K562 (cell line): ENCODE results near the gene APLF. TPM values are rescaled to one million over a fixed set of nuclear protein-coding genes. Genes with fewer than 3 reads are reported as not detected.
A peak's percentile ranks its signal among the peaks of the same experiment; 100 is the strongest.

Experiments used
- ATAC-seq: fragments of 200-7000 bp; cut with Tn5 transposase; 3 replicates; pipeline ENCODE4 v1.9.1; 2020; ENCODE audit warnings: moderate library complexity
- BruUV-seq: library from RNA; stranded (reverse); fragments of 400-500 nt; replicated peaks from 2 replicates; lab custom pipeline; 2021; lab: Mats Ljungman, UMichigan
- CTCF ChIA-PET: fragments of 300-600 bp; formaldehyde crosslinking; extraction: SDS; loops from one replicate; lab custom pipeline; 2021; ENCODE audit warnings: low intra/inter-chr PET ratio; lab: Yijun Ruan, JAX
- POLR2A ChIA-PET: fragments of 300-600, 350-650 bp; sonication (Branson Sonifier 250); formaldehyde crosslinking; extraction: SDS; loops from one replicate; lab custom pipeline; 2021; ENCODE audit warnings: antibody characterized with exemption, inconsistent platforms; lab: Yijun Ruan, JAX
- DNase-seq, 4 experiments: peaks; one replicate each; pipeline versions ENCODE4 v3.0.0 to v3.0.0-alpha.2; 2011 to 2018; ENCODE audit warnings: low spot score in 3 of 4, mixed read lengths in 3 of 4; ENCODE audit errors: extremely low read depth in 1 of 4
- FAIRE-seq: peaks from 2 replicates; lab custom pipeline; 2011; peaks lifted over from hg19 to GRCh38; lab: Jason Lieb, UNC
- H2AFZ ChIP-seq: 2 replicates; pipeline ENCODE4 v1.6.0; 2011; ENCODE audit warnings: low read depth, low read length, control low read depth, inconsistent platforms
- H3K27ac ChIP-seq: fragments of 200-600 bp; 3 replicates; pipeline ENCODE4 v1.8.0; 2011; ENCODE audit warnings: low read depth, mild to moderate bottlenecking, control low read depth, inconsistent platforms, low read length, moderate library complexity, mixed read lengths; ENCODE audit errors: extremely low read depth
- H3K27me3 ChIP-seq, 2 experiments: fragments of 300-600 bp in 1 of 2; 2 replicates in 1 of 2; 3 replicates in 1 of 2; pipeline versions ENCODE4 v1.6.0 to v1.8.0; 2011; ENCODE audit warnings: inconsistent platforms in 2 of 2, low read length in 2 of 2, mild to moderate bottlenecking in 1 of 2, mixed read lengths in 1 of 2, moderate library complexity in 1 of 2; ENCODE audit not compliant: control insufficient read depth in 2 of 2, insufficient read depth in 2 of 2
- H3K36me3 ChIP-seq: fragments of 300-600 bp; 3 replicates; pipeline ENCODE4 v1.8.0; 2011; ENCODE audit warnings: mild to moderate bottlenecking, low read length, inconsistent platforms; ENCODE audit not compliant: control insufficient read depth, insufficient read depth
- H3K4me1 ChIP-seq, 2 experiments: fragments of 200-600 bp in 1 of 2; replicated peaks in 1 of 2; 2 replicates in 1 of 2; 3 replicates in 1 of 2; pipeline versions ENCODE4 v1.5.1 to v1.8.0; 2011; ENCODE audit warnings: inconsistent platforms in 2 of 2, low read length in 2 of 2, mild to moderate bottlenecking in 1 of 2, mixed read lengths in 1 of 2, moderate library complexity in 1 of 2; ENCODE audit not compliant: control insufficient read depth in 2 of 2, insufficient read depth in 2 of 2
- H3K4me2 ChIP-seq: 2 replicates; pipeline ENCODE4 v1.6.1; 2011; ENCODE audit warnings: low read length, control low read depth, inconsistent platforms, mixed read lengths; ENCODE audit not compliant: insufficient read depth
- H3K4me3 ChIP-seq: fragments of 200-600 bp; sonication (generic), shearing (Covaris generic); 2 replicates; pipeline ENCODE4 v1.5.1; 2016; ENCODE audit warnings: control low read depth, inconsistent platforms
- H3K79me2 ChIP-seq: fragments of 200-600 bp; 3 replicates; pipeline ENCODE4 v1.8.0; 2011; ENCODE audit warnings: low read length, inconsistent platforms; ENCODE audit not compliant: control insufficient read depth, insufficient read depth
- H3K9ac ChIP-seq, 2 experiments: 2 replicates each; pipeline versions ENCODE4 v1.6.0 to v1.6.1; 2011; ENCODE audit warnings: low read depth in 2 of 2, low read length in 2 of 2, control low read depth in 1 of 2, inconsistent platforms in 1 of 2, mild to moderate bottlenecking in 1 of 2, mixed read lengths in 1 of 2; ENCODE audit not compliant: insufficient read depth in 1 of 2
- H3K9me1 ChIP-seq: one replicate; pipeline ENCODE4 v1.6.0; 2011; ENCODE audit warnings: inconsistent platforms, mild to moderate bottlenecking, low read length, moderate library complexity; ENCODE audit not compliant: control insufficient read depth, insufficient read depth
- H3K9me3 ChIP-seq: replicated peaks from 2 replicates; pipeline ENCODE4 v1.5.1; 2011; ENCODE audit warnings: low read depth, low read length, inconsistent platforms; ENCODE audit not compliant: control insufficient read depth, insufficient read depth
- H4K20me1 ChIP-seq: replicated peaks from 2 replicates; pipeline ENCODE4 v1.6.1; 2011; ENCODE audit warnings: low read length, inconsistent platforms, mixed read lengths; ENCODE audit not compliant: control insufficient read depth, insufficient read depth
- ATF2 ChIP-seq: sonication (generic); formaldehyde crosslinking; IDR thresholded peaks from 2 replicates; pipeline ENCODE4 v1.8.1; 2022; ENCODE audit warnings: missing genetic modification reagents
- ZNF197 ChIP-seq: fragments of 200-800 bp; sonication (Bioruptor generic); IDR thresholded peaks from 2 replicates; pipeline ENCODE4 v1.6.1; 2016; ENCODE audit warnings: low read depth, missing genetic modification characterization, missing compliant biosample characterization
- WGBS: fragments of 100-300 bp; shearing (Covaris generic); methylation state at CpG from one replicate; pipeline ENCODE4 v1.1.6; 2016; ENCODE audit warnings: low coverage, mixed read lengths; ENCODE audit not compliant: insufficient coverage; ENCODE audit errors: missing lambda C conversion rate; 5-methylcytosine and 5-hydroxymethylcytosine counted together
- in situ Hi-C: fragments of 300-500 bp; cut with MboI; formaldehyde crosslinking; loops from 4 replicates; pipeline ENCODE4 v1.15.0; 2018; ENCODE audit warnings: inconsistent platforms, mixed read lengths
- intact Hi-C: fragments of 100-400 bp; cut with micrococcal nuclease; formaldehyde crosslinking; loops from 2 replicates; pipeline ENCODE4 v1.14.2; 2022
- polyA plus RNA-seq, 8 experiments: library from polyadenylated mRNA; depleted of rRNA in 4 of 8; stranded (reverse) in 5 of 8; unstranded in 3 of 8; fragments of >200 nt; fragmentation: Nextera tagmentation in 2 of 8; fragmentation: Illumina TruSeq in 1 of 8; extraction: Ambion mirVana in 2 of 8; extraction: Trizol in 1 of 8; gene quantifications; 2 replicates each; pipeline versions ENCODE4 v1.2.1 to v1.2.3, GENCODE V29; 2011 to 2014; ENCODE audit warnings: inconsistent platforms in 1 of 8, missing spikeins in 1 of 8
- total RNA-seq, 7 experiments: library from RNA; depleted of rRNA in 6 of 7; stranded (reverse); fragments of >200 nt in 6 of 7; fragmentation: Illumina TruSeq in 2 of 7; extraction: Trizol in 2 of 7; gene quantifications; 2 replicates each; pipeline versions ENCODE4 v1.2.1 to v1.2.3, GENCODE V29; 2011 to 2021; ENCODE audit warnings: low replicate concordance in 1 of 7
- TF ChIP-seq, protein P1 (sequence below): fragments of 450-650 bp; IDR thresholded peaks from 2 replicates; pipeline ENCODE4 v1.6.1; 2016

APLF gene
- total and polyA plus RNA-seq, 9 of the 15 experiments (the other 6 are each of a cell fraction or from before 2014, with no cell fraction given) = 0.07 to 1.1 (median 0.71) TPM

DNA sequence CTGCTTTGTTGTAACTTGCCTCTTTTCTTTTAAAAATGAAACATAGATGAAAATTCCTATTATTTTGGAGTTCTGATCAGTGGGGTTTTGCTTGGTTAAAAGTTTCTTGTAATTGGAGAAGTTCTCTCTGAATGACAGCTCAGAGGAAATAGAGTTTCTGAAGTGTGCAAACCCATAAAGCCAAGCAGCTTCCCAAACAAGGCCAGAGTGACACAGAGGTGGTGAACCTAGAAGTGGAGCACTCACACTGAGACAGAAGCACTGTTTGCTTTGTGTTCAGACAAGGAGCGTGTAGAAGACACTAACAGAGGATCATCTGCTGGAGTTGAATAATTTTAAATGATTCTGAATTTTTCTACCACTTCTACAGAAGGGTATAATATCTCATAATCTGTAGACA lies 49.5 kb upstream of the APLF start:
- CTCF ChIA-PET = no interaction called here
- no peaks in the 10 kb centered on the region for H4K20me1 ChIP-seq
- DNase-seq (no peak), ATAC-seq (no peak), FAIRE-seq (no peak)
- H2AFZ ChIP-seq = 0 out of 2 replicates have a peak overlapping the region, but pooled peaks have one; percentile 11
- no peaks in the 10 kb centered on the region for H3K9me3 ChIP-seq
- in situ Hi-C loops = no loop called here
- POLR2A ChIA-PET = interaction anchor here (1.2 kb wide), 1 partner anchor 14 kb away, joined by 5 read pairs; no protein-coding TSS in a partner anchor
- TF ChIP-seq, protein P1, sequence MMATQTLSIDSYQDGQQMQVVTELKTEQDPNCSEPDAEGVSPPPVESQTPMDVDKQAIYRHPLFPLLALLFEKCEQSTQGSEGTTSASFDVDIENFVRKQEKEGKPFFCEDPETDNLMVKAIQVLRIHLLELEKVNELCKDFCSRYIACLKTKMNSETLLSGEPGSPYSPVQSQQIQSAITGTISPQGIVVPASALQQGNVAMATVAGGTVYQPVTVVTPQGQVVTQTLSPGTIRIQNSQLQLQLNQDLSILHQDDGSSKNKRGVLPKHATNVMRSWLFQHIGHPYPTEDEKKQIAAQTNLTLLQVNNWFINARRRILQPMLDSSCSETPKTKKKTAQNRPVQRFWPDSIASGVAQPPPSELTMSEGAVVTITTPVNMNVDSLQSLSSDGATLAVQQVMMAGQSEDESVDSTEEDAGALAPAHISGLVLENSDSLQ = peak; percentile 49
- no peak for TF ChIP-seq ATF2 (CRISPR knock-in tag)
- TF ChIP-seq ZNF197 (CRISPR knock-in tag) = 0 out of 2 replicates have a peak, but pooled peaks have one; percentile 21
- no TSS peak for BruUV-seq
- no peak overlapping the region for H3K27ac ChIP-seq
- H3K4me2 ChIP-seq = no peak overlapping the region
- H3K79me2 ChIP-seq = no peaks in the 10 kb centered on the region
- H3K27me3 ChIP-seq = no peaks in the 10 kb centered on the region
- no peaks in the 10 kb centered on the region for H3K36me3 ChIP-seq
- no peak overlapping the region for H3K9ac ChIP-seq
- intact Hi-C loops = no loop called here
- WGBS = 0% methylated on average over 1 of the region's 1 CpG
- H3K9me1 ChIP-seq = no peaks in the 10 kb centered on the region
- H3K4me1 ChIP-seq = peaks cover 3 to 19% of the 10 kb centered on the region in 2 experiments; a peak in 4 of 5 replicates
- no peak overlapping the region for H3K4me3 ChIP-seq
